Cardiac fibroblast (primary cell): ENCODE data around the gene TMBIM4.

Source experiments
- DNase-seq, 2 donors: peaks; one replicate each; pipeline versions ENCODE4 v3.0.0 to v3.0.0-alpha.2; 2010; ENCODE audit warnings: low read depth in 2 of 2
- H3K4me3 ChIP-seq, 2 donors: replicated peaks in 1 of 2; 1 replicate in 1 of 2; 2 replicates in 1 of 2; pipeline ENCODE4 v1.5.1; 2011; ENCODE audit warnings: low read depth in 2 of 2, low read length in 2 of 2, mild to moderate bottlenecking in 2 of 2, moderate library complexity in 1 of 2
- TF ChIP-seq, protein P1 (sequence below): IDR thresholded peaks from one replicate; pipeline ENCODE4 v1.5.1; 2011; ENCODE audit warnings: low read depth, mild to moderate bottlenecking, low read length, inconsistent platforms

TMBIM4 gene

DNA sequence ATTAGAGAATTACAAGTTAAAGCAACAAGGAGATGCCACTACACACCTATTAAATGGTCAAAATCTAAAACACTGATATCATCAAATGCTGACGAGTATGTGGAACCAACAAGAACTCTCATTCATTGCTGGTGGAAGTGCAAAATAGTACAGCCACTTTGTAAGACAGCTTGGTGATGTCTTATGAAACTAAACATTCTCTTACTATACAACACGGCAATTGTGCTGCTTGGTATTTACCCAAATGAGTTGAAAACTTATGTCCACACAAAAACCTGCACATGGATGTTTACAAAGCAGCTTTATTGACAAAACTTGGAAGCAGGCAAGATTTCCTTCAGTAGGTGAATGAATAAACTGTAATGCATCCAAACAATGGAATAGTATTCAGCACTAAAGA lies 3.2 kb downstream of the TMBIM4 start:
- TF ChIP-seq, protein P1, sequence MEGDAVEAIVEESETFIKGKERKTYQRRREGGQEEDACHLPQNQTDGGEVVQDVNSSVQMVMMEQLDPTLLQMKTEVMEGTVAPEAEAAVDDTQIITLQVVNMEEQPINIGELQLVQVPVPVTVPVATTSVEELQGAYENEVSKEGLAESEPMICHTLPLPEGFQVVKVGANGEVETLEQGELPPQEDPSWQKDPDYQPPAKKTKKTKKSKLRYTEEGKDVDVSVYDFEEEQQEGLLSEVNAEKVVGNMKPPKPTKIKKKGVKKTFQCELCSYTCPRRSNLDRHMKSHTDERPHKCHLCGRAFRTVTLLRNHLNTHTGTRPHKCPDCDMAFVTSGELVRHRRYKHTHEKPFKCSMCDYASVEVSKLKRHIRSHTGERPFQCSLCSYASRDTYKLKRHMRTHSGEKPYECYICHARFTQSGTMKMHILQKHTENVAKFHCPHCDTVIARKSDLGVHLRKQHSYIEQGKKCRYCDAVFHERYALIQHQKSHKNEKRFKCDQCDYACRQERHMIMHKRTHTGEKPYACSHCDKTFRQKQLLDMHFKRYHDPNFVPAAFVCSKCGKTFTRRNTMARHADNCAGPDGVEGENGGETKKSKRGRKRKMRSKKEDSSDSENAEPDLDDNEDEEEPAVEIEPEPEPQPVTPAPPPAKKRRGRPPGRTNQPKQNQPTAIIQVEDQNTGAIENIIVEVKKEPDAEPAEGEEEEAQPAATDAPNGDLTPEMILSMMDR, result no peak
- H3K4me3 ChIP-seq, result no peak overlapping the region

DNA sequence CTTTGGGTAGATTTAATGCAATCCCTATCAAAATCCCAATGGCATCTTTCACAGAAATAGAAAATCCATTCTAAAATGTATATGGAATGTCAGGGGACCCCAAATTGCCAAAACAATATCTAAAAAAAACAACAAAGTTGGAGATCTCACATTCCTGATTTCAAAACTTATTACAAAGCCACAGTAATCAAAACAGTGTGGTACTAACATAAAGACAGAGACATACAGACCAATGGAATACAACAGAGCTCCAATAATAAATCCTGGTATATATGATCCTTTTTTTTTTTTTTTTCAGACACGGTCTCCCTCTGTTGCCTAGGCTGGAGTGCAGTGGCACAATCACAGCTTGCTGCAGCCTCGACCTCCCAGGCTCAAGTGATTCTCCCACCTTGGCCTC lies 4.7 kb downstream of the TMBIM4 start:
- TF ChIP-seq, protein P1, result no peak
- no peak overlapping the region for H3K4me3 ChIP-seq
- DNase-seq, result no peak

More for the DNA sequence above, 3.2 kb downstream of the TMBIM4 start:
- no peak for DNase-seq

DNA sequence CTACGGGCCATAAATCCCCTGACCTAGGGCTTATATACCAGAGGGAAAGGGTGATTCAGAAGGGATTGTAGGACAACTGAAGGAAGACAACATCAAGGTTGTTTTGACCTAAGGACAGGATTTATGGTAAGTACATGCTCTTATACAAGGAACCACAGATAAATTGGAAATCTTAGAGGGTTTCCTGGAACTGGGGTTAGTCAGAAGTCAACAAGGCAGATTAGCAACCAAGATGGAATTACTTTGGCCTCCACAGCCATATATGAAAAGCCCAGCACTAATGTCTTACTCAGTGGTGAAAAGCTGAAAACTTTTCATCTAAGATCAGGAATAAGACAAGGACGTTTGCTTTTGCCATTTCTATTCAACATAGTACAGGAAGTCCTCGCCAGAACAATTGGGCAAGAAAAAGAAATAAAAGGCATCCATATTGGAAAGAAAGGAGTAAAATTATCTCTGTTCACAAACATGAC lies 5.4 kb downstream of the TMBIM4 start:
- DNase-seq, result peak; percentile 35 to 40
- TF ChIP-seq, protein P1, result no peak
- no peak overlapping the region for H3K4me3 ChIP-seq

DNA sequence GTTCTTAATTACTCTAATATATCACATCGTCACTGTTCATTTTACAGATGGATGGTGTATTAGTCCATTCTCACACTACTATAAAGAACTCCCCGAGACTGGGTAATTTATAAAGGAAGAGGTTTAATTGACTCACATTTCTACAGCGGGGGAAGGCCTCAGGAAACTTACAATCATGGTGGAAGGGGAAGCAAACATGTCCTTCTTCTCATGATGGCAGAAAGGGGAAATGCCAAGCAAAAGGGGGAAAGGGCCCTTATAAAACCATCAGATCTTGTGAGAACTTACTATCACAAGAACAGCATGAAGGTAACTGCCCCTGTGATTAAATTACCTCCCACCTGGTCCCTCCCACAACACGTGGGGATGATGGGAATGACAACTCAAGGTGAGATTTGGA lies 6.5 kb downstream of the TMBIM4 start:
- DNase-seq, result no peak
- TF ChIP-seq, protein P1, result no peak
- H3K4me3 ChIP-seq, result no peak overlapping the region

DNA sequence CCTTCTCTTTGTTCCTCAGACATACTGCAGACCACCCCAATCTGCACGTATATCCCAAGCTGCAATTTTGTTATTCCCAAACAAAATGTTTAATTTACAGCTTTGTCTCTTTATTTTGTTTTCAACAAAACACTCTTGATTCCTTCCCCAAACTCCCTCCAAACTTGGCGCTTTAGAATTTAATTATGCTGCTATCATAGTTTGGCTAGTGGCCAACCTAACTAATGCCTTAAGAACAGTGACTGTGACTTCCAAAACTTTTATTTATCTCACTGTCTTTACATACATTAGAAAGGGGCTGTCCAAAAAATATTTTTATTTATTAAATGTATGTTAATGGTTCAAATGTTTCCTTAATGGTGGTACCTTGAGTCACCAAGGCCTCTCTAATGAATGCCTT lies 7.1 kb downstream of the TMBIM4 start:
- TF ChIP-seq, protein P1, result no peak
- DNase-seq, result no peak
- H3K4me3 ChIP-seq, result no peak overlapping the region

DNA sequence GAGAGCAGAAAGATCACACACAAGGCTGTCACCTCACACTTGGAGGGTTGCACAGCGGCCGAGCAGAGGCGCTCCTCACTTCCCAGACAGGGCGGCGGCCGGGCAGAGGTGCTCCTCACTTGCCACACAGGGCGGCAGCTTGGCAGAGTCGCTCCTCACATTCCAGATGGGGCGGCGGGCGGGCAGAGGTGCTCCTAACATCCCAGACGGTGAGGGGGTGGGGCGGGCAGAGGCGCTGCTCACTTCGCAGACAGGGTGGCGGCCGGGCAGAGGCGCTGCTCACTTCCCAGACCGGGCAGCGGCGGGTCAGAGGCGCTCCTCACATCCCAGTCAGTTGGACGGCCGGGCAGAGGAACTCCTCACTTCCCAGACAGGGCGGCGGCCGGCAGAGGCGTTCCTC lies 9.1 kb downstream of the TMBIM4 start:
- no peak overlapping the region for H3K4me3 ChIP-seq
- TF ChIP-seq, protein P1, result no peak
- no peak for DNase-seq

DNA sequence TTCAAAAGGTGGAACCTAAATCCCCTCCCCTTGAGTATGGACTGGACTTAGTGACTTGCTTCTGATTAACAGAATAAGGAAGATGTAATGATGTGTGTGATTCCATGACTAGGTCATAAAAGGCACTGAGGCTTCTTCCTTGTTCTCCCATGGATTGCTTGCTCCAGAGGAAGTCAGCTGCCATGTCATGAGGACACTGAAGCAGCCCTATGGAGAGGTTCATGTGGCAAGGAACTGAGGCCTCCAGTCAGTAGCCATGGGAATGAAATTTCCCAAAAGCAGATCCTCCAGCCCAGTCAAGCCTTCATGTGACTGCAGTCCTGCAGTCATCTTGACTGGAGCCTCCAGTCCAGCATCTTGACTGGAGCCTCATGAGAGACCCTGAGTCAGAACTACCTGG lies 10.7 kb downstream of the TMBIM4 start:
- TF ChIP-seq, protein P1, result no peak
- no peak overlapping the region for H3K4me3 ChIP-seq
- DNase-seq, result no peak
